Measurements from ENCODE around the gene ADCY7.

Gene ADCY7

DNA sequence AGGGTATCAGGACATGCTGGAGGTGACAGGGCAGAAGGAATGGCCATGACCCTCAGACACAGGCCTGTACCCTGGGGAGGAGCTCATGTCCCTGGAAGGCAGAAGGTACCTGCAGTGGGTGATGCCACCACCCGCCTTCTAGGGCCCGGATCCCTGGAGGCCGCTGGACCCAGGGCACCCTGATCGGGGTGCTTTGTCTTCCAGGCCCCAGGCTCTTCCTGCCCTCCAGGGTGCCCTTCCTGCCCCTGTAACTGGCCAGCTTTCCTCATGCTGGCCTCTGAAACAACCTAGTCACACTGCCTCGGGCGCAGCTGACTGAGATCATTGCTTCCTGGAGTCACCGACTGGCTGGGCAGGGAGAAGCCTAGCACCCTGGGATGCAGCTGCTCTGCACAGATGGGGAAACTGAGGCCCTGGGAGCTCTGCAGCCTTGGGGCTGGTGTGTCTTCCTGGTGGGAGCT, 5.8 kb downstream of the ADCY7 start:
- DNase-seq (ENCODE audit: low read depth) = no peak
- TF ChIP-seq, protein P1, sequence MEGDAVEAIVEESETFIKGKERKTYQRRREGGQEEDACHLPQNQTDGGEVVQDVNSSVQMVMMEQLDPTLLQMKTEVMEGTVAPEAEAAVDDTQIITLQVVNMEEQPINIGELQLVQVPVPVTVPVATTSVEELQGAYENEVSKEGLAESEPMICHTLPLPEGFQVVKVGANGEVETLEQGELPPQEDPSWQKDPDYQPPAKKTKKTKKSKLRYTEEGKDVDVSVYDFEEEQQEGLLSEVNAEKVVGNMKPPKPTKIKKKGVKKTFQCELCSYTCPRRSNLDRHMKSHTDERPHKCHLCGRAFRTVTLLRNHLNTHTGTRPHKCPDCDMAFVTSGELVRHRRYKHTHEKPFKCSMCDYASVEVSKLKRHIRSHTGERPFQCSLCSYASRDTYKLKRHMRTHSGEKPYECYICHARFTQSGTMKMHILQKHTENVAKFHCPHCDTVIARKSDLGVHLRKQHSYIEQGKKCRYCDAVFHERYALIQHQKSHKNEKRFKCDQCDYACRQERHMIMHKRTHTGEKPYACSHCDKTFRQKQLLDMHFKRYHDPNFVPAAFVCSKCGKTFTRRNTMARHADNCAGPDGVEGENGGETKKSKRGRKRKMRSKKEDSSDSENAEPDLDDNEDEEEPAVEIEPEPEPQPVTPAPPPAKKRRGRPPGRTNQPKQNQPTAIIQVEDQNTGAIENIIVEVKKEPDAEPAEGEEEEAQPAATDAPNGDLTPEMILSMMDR (IDR thresholded peaks at IDR 0.05; ENCODE audit: control insufficient read depth, insufficient read depth, low read depth, low read length, missing control alignments) = no peak
- no peak overlapping the region for H3K4me3 ChIP-seq (ENCODE audit: control insufficient read depth, low read depth, low read length)

DNA sequence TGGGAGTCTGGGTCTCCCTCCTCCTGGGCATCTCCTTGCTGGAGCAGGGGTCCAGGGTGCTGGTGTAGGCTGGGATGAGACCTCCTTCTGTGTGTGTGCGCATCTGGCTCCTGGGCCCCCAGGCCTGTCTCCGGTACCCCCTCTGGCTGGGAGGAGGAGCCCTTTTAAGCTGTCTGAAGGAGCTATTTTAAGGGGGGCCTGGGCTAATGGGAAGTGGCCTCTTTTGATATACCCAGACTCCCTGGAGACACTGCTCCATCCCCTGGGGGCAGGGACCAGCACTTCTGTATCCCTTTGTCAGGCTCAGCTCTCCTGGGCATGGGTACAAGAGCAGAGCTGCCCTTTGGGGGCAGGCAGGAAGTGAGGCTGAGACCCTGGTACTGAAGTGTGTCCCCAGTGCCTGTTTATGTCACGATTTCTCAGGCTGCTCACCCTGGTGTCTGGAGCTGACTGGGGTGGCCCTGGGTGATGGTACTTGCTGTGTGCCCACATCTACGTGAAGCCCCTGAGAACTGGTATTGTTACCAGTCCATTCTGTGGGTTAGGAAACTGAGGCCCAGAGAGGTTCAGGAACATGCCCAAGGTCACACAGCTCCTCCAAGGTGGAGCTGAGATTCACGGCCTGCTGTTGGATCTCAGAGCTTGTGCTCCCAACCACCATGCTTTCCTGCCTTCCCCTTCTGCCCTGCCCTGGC, 6.5 kb downstream of the ADCY7 start:
- no peak for DNase-seq (ENCODE audit: low read depth)
- TF ChIP-seq, protein P1 (IDR thresholded peaks at IDR 0.05; ENCODE audit: control insufficient read depth, insufficient read depth, low read depth, low read length, missing control alignments) = no peak
- no peak overlapping the region for H3K4me3 ChIP-seq (ENCODE audit: control insufficient read depth, low read depth, low read length)

DNA sequence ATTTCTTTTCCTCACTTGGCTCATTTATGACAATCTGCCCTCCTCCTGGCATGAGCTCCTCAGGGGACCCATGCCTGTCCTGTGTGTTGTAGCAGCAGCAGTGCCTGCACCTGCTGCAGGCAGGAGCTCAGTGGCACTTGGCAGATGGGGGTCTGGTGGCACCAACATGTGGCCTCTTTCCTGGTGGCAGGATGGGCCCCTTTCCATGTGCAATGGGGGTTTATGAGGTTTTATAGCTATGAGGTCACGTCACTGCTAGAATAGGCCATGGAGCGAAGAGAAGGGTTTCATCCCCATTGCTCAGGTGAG, 7.0 kb downstream of the ADCY7 start:
- TF ChIP-seq, protein P1 (IDR thresholded peaks at IDR 0.05; ENCODE audit: control insufficient read depth, insufficient read depth, low read depth, low read length, missing control alignments) = no peak
- no peak for DNase-seq (ENCODE audit: low read depth)
- no peak overlapping the region for H3K4me3 ChIP-seq (ENCODE audit: control insufficient read depth, low read depth, low read length)

DNA sequence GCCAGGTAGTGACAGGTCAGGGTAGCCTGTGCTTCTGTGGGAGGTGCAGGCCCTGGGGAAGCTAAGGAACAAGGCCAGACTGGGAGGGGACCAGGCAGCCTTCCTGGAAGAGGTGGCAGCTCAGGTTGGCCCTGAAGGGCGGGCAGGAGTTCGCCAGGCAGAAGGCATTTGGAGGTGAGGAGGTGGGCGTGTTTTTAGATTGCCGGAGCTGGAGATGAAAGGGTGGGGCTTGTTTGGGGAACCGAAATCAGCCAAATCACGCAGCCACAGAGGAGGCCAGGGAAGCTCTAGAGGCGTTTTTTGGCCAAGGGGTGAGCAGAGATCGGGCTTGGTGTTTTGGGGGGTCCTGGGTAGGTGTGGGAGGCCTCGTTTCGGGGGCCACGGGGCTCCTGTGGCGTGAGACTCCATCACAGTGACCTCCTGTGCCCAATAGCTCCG, 7.6 kb downstream of the ADCY7 start:
- H3K4me3 ChIP-seq (ENCODE audit: control insufficient read depth, low read depth, low read length) = no peak overlapping the region
- DNase-seq (ENCODE audit: low read depth) = no peak
- TF ChIP-seq, protein P1 (IDR thresholded peaks at IDR 0.05; ENCODE audit: control insufficient read depth, insufficient read depth, low read depth, low read length, missing control alignments) = no peak

DNA sequence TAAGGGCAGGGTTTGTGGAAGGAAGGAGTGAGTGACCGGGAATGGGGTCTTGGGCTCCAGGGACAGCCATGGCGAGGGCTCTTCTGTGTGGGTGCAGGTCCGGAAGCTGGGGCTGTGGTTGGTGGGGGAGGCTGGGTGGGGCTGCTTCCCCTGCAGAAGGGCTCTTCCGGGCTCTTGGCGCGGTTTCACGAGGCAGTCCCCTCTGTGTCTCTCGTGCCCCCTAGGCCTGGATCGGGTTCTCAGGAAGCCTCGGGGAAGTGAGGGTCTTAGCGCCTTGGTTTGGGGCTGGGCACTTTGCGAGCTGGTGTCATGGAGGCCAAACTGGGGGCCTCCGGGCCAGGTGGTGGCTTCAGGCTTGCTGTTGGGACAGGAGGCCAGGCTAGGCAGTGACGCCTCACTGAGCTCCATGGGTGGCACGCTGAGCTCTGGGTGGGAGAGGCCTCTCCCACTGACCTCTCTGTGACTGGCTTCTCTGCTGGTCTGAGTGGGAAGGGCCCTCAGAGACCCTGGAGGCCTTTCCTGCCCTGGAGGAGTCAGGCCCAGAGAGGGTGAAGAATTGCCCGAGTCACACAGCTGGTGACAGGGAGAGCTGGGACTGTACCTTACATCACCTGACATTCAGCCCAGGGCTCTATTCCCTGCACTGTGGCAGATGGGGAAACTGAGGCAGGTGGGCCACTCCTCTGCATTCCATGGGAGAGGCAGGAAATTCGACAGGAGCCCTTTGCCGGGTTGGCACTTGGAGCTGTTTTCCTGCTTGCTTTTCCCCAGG, 8.2 kb downstream of the ADCY7 start:
- no peak for DNase-seq (ENCODE audit: low read depth)
- H3K4me3 ChIP-seq (ENCODE audit: control insufficient read depth, low read depth, low read length) = no peak overlapping the region
- TF ChIP-seq, protein P1 (IDR thresholded peaks at IDR 0.05; ENCODE audit: control insufficient read depth, insufficient read depth, low read depth, low read length, missing control alignments) = no peak

DNA sequence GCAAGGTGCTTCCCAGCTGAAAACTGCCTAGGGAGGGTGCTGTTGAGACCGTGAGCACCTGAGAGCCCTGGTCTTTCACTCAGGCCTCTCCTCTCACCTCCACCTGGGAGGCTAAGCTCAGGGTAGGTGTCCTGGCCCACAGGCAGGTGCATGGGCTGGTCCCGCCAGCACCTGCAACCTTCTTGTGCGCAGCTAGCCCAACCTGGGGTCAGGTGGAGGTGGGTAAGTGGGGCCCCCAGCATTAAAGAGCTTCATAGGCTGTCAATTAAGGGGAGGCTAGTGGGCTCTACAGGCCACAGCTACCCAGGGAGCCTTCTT, 8.7 kb downstream of the ADCY7 start:
- DNase-seq (ENCODE audit: low read depth) = no peak
- H3K4me3 ChIP-seq (ENCODE audit: control insufficient read depth, low read depth, low read length) = no peak overlapping the region
- TF ChIP-seq, protein P1 (IDR thresholded peaks at IDR 0.05; ENCODE audit: control insufficient read depth, insufficient read depth, low read depth, low read length, missing control alignments) = no peak

All from AG09309 (cell line).